Memory B cell (primary cell): ENCODE data around the gene MEIS2.

Source experiments
- ATAC-seq: fragments of 150-1000 bp; cut with Tn5 transposase; 2 replicates; pipeline ENCODE4 v1.10.0; 2021; ENCODE audit warnings: low read depth, mild to moderate bottlenecking, moderate library complexity
- DNase-seq, 2 donors: peaks; one replicate each; pipeline ENCODE4 v3.0.0; 2022; ENCODE audit warnings: low spot score in 2 of 2
- H3K27ac Mint-ChIP-seq: one replicate; pipeline ENCODE4 v1.8.0; 2022; ENCODE audit warnings: mild to moderate bottlenecking, moderate library complexity, mixed read lengths
- H3K27me3 Mint-ChIP-seq: one replicate; pipeline ENCODE4 v1.8.0; 2022; ENCODE audit warnings: mixed read lengths
- H3K36me3 Mint-ChIP-seq: one replicate; pipeline ENCODE4 v1.8.0; 2022; ENCODE audit warnings: mild to moderate bottlenecking, mixed read lengths
- H3K4me1 Mint-ChIP-seq: one replicate; pipeline ENCODE4 v1.8.0; 2022; ENCODE audit warnings: mixed read lengths
- H3K4me3 Mint-ChIP-seq: one replicate; pipeline ENCODE4 v1.8.0; 2022; ENCODE audit warnings: mild to moderate bottlenecking, moderate library complexity, mixed read lengths
- H3K9me3 Mint-ChIP-seq: one replicate; pipeline ENCODE4 v1.8.0; 2022; ENCODE audit warnings: mixed read lengths

Gene MEIS2

DNA sequence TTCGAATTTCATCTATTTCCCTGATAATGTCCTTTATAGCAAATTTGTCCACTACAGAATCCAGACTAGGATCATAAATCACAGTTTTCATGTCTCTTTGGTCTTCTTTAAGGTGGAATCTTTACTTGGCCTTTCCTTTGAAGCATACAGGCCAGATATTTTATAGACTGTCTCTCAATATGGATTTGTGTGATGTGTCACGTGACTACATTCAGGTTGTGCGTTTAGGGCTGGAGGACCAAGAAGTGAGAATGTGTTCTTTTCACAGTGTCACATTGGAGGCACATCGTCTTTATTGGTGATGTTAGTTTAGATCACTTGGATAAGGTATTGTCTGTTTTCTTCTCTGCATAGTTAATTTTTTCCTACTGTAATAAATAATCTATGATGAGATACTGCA, 232.9 kb downstream of the MEIS2 start:
- no peak overlapping the region for H3K4me3 Mint-ChIP-seq
- ATAC-seq (no peak), DNase-seq (no peak)
- no peaks in the 10 kb centered on the region for H3K36me3 Mint-ChIP-seq
- H3K9me3 Mint-ChIP-seq: no peaks in the 10 kb centered on the region
- no peak overlapping the region for H3K27ac Mint-ChIP-seq
- H3K27me3 Mint-ChIP-seq: peaks cover 2% of the 10 kb centered on the region
- H3K4me1 Mint-ChIP-seq: no peaks in the 10 kb centered on the region

DNA sequence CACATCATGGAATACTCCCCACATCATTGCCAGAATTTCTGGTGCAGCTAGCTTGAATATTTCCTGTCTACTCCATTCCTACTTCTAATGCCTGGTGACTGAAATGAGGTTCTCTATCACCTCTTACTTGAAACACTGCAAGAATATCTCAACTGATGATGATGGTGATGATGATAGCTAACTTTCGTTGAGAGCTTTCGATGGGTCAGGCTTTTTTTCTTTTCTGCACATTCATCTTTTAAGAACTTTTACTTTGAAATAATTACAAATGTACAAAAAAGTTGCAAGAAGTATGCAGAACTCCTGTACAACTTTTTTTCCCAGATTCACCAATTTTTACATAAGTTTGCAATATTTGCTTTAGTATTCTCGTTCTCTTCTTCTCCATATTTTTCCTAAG, 233.5 kb downstream of the MEIS2 start:
- H3K4me1 Mint-ChIP-seq: no peaks in the 10 kb centered on the region
- no peak for ATAC-seq
- no peak overlapping the region for H3K27ac Mint-ChIP-seq
- no peaks in the 10 kb centered on the region for H3K36me3 Mint-ChIP-seq
- DNase-seq: no peak
- H3K4me3 Mint-ChIP-seq: no peak overlapping the region
- H3K27me3 Mint-ChIP-seq: peaks cover 2% of the 10 kb centered on the region
- H3K9me3 Mint-ChIP-seq: no peaks in the 10 kb centered on the region

DNA sequence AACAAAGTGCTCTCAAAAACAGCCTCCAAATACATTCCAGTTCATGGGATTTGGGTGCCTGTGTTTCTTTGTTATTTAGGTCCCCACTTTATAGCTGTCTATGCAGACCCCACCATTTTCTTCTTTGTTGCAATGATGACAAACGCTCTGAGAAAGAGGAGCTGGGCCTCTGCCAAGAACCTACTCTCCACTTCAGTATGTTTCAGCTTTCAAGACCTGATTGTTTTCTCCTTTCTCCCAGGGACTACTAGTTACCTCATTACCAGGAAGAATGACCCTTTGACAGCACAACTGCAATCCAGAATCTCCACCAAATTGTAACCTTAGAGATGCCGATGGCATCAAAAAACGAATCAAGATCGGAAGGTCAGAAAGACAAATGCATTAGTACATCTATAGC, 236.8 kb downstream of the MEIS2 start:
- DNase-seq (no peak), ATAC-seq (no peak)
- Mint-ChIP-seq H3K27me3 (peaks cover 3% of the 10 kb centered on the region), H3K4me3 (no peak overlapping the region), H3K9me3 (no peaks in the 10 kb centered on the region), H3K4me1 (no peaks in the 10 kb centered on the region), H3K36me3 (no peaks in the 10 kb centered on the region), H3K27ac (no peak overlapping the region)

DNA sequence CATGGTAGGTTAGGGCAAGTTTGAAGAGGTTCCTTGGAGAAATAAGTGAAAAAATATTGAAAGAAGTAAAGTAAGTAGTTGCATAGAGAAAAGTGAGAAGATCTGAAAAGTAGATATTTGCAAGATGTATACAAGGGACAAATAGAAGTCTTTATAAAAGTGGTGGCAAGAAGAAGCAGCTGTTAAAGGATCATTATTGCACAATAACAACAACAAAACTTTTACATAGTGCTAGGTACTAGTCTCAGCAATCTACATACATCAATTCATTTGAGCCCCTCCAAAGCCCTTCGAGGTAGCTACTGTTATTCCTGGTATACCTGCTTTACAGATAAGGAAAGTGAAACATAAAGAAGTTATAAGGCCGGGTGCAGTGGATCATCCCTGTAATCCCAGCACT, 239.6 kb downstream of the MEIS2 start:
- Mint-ChIP-seq H3K27ac (no peak overlapping the region), H3K4me3 (no peak overlapping the region), H3K27me3 (peaks cover 6% of the 10 kb centered on the region), H3K4me1 (no peaks in the 10 kb centered on the region), H3K36me3 (no peaks in the 10 kb centered on the region), H3K9me3 (peaks cover 3% of the 10 kb centered on the region)
- ATAC-seq (no peak), DNase-seq (no peak)

DNA sequence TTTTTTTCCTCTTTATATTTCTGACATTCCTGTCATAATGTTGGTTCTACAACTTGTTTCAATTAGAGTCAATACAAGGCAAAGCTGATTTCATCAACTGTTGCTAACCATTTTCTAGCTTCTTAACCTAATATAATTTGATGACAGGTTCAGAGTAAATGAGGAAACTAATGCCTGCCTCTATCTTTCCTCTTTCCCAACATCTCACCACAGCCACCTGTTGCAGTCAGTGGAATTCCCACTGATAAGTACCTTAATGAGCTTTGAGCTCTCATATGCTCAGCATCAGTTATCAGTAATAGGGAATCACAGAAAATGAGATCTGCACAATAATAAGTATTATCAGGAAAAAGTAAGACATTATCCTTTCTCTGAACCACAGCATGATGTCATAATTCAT, 241.9 kb downstream of the MEIS2 start:
- DNase-seq (no peak), ATAC-seq (no peak)
- Mint-ChIP-seq H3K27ac (no peak overlapping the region), H3K27me3 (peaks cover 4% of the 10 kb centered on the region), H3K4me3 (no peak overlapping the region), H3K4me1 (no peaks in the 10 kb centered on the region), H3K36me3 (no peaks in the 10 kb centered on the region), H3K9me3 (peaks cover 5% of the 10 kb centered on the region)

DNA sequence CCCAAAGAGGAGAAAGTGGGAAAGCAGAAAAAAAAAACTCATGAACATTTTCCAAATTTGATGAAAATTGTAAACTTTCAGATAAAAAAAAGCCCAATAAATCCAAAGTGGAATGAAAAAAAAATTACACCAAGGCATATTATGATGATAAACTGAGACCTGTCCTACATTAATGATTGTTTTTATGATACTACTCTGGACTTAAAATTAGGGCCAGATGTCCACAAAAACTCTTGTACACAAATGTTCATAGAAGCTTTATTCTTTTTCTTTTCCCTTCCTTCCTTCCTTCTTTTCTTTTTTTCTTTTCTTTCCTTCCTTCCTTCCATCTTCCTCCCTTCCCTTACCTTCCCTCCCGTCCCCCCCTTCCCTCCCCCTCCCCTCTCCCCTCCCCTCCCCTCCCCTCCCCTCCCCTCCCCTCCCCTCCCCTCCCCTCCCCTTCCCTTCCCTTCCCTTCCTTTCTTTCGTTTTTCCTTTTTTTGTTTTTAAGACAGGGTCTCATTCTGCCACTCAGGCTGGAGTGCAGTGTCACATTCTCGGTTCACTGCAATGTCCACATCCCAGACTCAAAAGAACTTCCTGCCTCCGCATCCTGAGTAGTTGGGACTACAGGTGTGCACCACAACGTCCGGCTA, 243.9 kb downstream of the MEIS2 start:
- DNase-seq (no peak), ATAC-seq (no peak)
- Mint-ChIP-seq H3K4me1 (no peaks in the 10 kb centered on the region), H3K27me3 (peaks cover 4% of the 10 kb centered on the region), H3K27ac (no peak overlapping the region), H3K9me3 (peaks cover 6% of the 10 kb centered on the region), H3K4me3 (no peak overlapping the region), H3K36me3 (no peaks in the 10 kb centered on the region)

DNA sequence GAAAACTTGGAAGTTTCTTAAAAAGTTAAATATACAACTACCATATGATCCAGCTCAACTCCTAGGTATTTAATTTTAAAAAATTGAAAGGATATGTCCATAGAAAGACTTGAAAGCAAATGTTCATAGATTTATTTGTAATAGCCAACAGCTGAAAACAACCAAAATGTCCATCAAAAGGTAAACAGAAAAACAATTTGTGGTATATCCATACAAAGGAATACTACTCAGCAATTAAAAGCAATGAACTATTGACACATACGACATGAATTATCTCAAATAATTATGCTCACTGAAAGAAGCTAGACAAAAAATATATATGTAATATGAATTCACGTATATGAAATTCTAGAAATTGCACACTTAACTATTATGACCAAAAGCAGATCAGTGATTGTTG, 249.5 kb downstream of the MEIS2 start:
- Mint-ChIP-seq H3K27me3 (peaks cover 2% of the 10 kb centered on the region), H3K4me1 (no peaks in the 10 kb centered on the region), H3K9me3 (peaks cover 4% of the 10 kb centered on the region), H3K27ac (no peak overlapping the region), H3K36me3 (no peaks in the 10 kb centered on the region), H3K4me3 (no peak overlapping the region)
- ATAC-seq: no peak
- no peak for DNase-seq

DNA sequence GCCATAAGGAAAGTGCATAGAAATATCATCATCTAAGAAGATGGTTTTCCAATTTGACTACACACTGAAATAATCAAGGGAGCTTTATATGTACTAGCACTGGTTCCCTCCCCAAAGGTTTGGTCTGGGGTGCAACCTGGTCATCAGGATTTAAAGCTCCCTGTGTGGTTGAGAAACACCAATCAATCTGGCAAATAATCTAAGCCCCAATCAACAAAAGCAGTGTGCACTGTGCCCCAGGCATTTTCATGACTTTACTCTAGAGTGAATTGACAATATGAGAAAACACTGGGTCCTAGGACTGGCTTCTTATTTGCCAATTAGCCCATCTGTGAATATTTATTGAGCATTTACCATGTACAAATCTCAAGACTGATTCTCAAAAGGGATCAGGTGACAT, 255.1 kb downstream of the MEIS2 start:
- Mint-ChIP-seq H3K4me1 (no peaks in the 10 kb centered on the region), H3K27ac (no peak overlapping the region), H3K9me3 (peaks cover 3% of the 10 kb centered on the region), H3K27me3 (peaks cover 4% of the 10 kb centered on the region), H3K4me3 (no peak overlapping the region), H3K36me3 (no peaks in the 10 kb centered on the region)
- ATAC-seq (no peak), DNase-seq (no peak)

DNA sequence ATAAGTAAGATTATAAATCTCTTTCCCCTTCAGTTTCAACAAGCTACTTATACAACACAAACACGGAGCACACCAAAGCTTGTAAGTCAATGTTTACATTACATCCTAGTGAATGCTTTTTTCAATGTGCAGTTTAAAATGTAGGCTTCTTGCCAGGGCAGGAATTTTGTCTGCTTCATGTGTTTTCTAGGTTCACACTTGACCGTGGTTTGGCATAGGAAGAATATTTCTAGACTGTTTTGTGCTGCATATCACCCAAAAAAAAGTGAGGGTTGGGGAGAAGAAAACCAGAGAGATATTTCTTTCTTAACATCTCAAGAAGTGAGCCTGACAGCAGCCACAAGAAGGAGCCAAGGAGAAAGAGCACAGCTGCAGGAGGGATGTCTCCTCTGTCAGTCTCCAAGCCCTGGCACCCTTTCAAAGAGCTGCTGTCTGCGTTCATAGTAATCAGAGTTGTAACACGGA, 255.8 kb downstream of the MEIS2 start:
- H3K27ac Mint-ChIP-seq: no peak overlapping the region
- peaks cover 3% of the 10 kb centered on the region for H3K9me3 Mint-ChIP-seq
- no peak for ATAC-seq
- no peaks in the 10 kb centered on the region for H3K36me3 Mint-ChIP-seq
- no peaks in the 10 kb centered on the region for H3K4me1 Mint-ChIP-seq
- no peak for DNase-seq
- peaks cover 4% of the 10 kb centered on the region for H3K27me3 Mint-ChIP-seq
- no peak overlapping the region for H3K4me3 Mint-ChIP-seq

DNA sequence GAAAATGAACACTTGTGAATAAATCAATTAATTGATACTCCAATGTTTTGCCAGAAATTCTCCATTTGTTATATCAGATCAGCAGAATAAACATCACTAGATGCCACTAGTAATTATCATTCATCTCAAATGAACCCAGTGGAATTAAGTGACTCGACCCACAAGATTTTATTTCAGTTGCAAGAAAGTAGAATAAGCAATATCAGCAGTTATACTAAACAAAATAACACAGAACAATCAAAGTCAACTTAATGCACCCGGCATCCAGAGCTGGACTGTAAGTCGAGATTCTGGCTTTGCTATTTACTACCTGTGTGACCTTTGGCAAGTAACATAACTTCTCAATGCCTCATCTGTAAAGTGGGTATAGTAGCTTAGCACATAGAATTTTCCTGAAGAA, 256.5 kb downstream of the MEIS2 start:
- no peak for DNase-seq

DNA sequence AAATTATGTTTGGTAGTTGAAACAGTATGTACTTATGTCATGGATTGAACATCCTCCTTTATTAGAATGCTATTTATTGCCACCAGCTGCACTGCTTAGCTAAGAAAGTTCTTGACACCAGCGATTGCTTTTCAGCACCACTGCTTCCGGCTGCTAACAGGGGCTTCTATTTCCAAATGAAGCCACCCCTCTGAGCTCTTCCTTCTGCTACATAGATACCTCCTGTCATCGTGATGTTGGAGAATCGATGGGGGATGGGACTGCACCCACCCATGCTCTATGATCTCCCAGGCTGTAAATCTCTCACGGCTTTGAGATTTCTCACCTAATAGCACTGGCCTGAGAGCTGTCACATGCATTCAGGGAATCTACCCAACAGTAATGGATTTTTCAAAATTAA, 259.2 kb downstream of the MEIS2 start:
- Mint-ChIP-seq H3K36me3 (no peaks in the 10 kb centered on the region), H3K4me1 (no peaks in the 10 kb centered on the region), H3K9me3 (peaks cover 3% of the 10 kb centered on the region), H3K27ac (no peak overlapping the region), H3K4me3 (no peak overlapping the region), H3K27me3 (peaks cover 4% of the 10 kb centered on the region)
- DNase-seq (no peak), ATAC-seq (no peak)

More for the DNA sequence above, 256.5 kb downstream of the MEIS2 start:
- no peak overlapping the region for H3K27ac Mint-ChIP-seq
- no peak overlapping the region for H3K4me3 Mint-ChIP-seq
- H3K27me3 Mint-ChIP-seq: peaks cover 4% of the 10 kb centered on the region
- H3K9me3 Mint-ChIP-seq: peaks cover 3% of the 10 kb centered on the region
- no peak for ATAC-seq
- no peaks in the 10 kb centered on the region for H3K36me3 Mint-ChIP-seq
- no peaks in the 10 kb centered on the region for H3K4me1 Mint-ChIP-seq
